Ascending aorta (tissue), 2 donors: ENCODE data around the gene GPD2. TPM values are rescaled to one million over a fixed set of nuclear protein-coding genes. Genes with fewer than 3 reads are reported as not detected.

Experiments used
- DNase-seq, 2 donors: peaks; one replicate each; pipeline ENCODE4 v3.0.0-alpha.2; 2019; ENCODE audit warnings: low spot score in 2 of 2
- H3K27ac ChIP-seq, 2 donors: fragments of 200-600 bp; sonication (generic); one replicate each; pipeline ENCODE4 v1.5.1; 2016 to 2017; ENCODE audit warnings: mild to moderate bottlenecking in 1 of 2
- H3K27me3 ChIP-seq: fragments of 200-600 bp; sonication (generic); one replicate; pipeline ENCODE4 v1.5.1; 2017
- H3K36me3 ChIP-seq, 2 donors: fragments of 200-600 bp; sonication (generic); one replicate each; pipeline ENCODE4 v1.5.1; 2016
- H3K4me1 ChIP-seq, 2 donors: fragments of 200-600 bp; sonication (generic); one replicate each; pipeline ENCODE4 v1.5.1; 2016 to 2017; ENCODE audit warnings: mild to moderate bottlenecking in 1 of 2
- H3K4me3 ChIP-seq, 2 donors: fragments of 200-600 bp; sonication (generic); one replicate each; pipeline ENCODE4 v1.5.1; 2016 to 2017; ENCODE audit warnings: mild to moderate bottlenecking in 1 of 2
- H3K9me3 ChIP-seq, 2 donors: fragments of 200-600 bp; sonication (generic); one replicate each; pipeline ENCODE4 v1.5.1; 2016
- intact Hi-C: fragments of 100-400 bp; cut with DNase I; formaldehyde crosslinking; loops from one replicate; pipeline ENCODE4 v1.15.1; 2023
- total RNA-seq: library from RNA; depleted of rRNA; stranded (reverse); fragments of >200 nt; gene quantifications from one replicate; pipeline ENCODE4 v1.1.0, GENCODE V29; 2016
- TF ChIP-seq, protein P1 (sequence below), 3 experiments: fragments of 200-600 bp in 2 of 3; fragments of 450-650 bp in 1 of 3; sonication (generic) in 2 of 3; IDR thresholded peaks; one replicate each; pipeline ENCODE4 v1.5.1; 2016 to 2019; ENCODE audit warnings: antibody characterized with exemption in 3 of 3, mild to moderate bottlenecking in 1 of 3, moderate library complexity in 1 of 3

The GPD2 gene
- total RNA-seq, 1 donor from 2014 or later: 20.0 TPM

GRCh38 chr2:156625360-156626170 lies 189.4 kb downstream of the GPD2 start:
- no peak overlapping the region for H3K4me3 ChIP-seq
- no peaks in the 10 kb centered on the region for H3K9me3 ChIP-seq
- intact Hi-C loops: no loop called here
- no peaks in the 10 kb centered on the region for H3K4me1 ChIP-seq
- H3K27ac ChIP-seq: no peak overlapping the region
- TF ChIP-seq, protein P1, sequence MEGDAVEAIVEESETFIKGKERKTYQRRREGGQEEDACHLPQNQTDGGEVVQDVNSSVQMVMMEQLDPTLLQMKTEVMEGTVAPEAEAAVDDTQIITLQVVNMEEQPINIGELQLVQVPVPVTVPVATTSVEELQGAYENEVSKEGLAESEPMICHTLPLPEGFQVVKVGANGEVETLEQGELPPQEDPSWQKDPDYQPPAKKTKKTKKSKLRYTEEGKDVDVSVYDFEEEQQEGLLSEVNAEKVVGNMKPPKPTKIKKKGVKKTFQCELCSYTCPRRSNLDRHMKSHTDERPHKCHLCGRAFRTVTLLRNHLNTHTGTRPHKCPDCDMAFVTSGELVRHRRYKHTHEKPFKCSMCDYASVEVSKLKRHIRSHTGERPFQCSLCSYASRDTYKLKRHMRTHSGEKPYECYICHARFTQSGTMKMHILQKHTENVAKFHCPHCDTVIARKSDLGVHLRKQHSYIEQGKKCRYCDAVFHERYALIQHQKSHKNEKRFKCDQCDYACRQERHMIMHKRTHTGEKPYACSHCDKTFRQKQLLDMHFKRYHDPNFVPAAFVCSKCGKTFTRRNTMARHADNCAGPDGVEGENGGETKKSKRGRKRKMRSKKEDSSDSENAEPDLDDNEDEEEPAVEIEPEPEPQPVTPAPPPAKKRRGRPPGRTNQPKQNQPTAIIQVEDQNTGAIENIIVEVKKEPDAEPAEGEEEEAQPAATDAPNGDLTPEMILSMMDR (IDR thresholded peaks at IDR 0.05): no peak
- no peaks in the 10 kb centered on the region for H3K36me3 ChIP-seq
- no peaks in the 10 kb centered on the region for H3K27me3 ChIP-seq
- DNase-seq: no peak

- Histone ChIP-seq H3K36me3 (no peaks in the 10 kb centered on the region), H3K9me3 (no peaks in the 10 kb centered on the region), H3K27ac (no peak overlapping the region), H3K27me3 (no peaks in the 10 kb centered on the region), H3K4me1 (no peaks in the 10 kb centered on the region), H3K4me3 (no peak overlapping the region)
- no peak for DNase-seq
- intact Hi-C loops: no loop called here
- TF ChIP-seq, protein P1 (IDR thresholded peaks at IDR 0.05): no peak
These were observed 190.8 kb downstream of the GPD2 start for GRCh38 chr2:156626931-156627330.

- Histone ChIP-seq H3K36me3 (no peaks in the 10 kb centered on the region), H3K27ac (no peak overlapping the region), H3K9me3 (no peaks in the 10 kb centered on the region), H3K4me3 (no peak overlapping the region), H3K4me1 (no peaks in the 10 kb centered on the region), H3K27me3 (no peaks in the 10 kb centered on the region)
- no peak for DNase-seq
- intact Hi-C loops: no loop called here
- TF ChIP-seq, protein P1 (IDR thresholded peaks at IDR 0.05): no peak
These were observed 194.6 kb downstream of the GPD2 start for GRCh38 chr2:156630579-156631337.

DNA sequence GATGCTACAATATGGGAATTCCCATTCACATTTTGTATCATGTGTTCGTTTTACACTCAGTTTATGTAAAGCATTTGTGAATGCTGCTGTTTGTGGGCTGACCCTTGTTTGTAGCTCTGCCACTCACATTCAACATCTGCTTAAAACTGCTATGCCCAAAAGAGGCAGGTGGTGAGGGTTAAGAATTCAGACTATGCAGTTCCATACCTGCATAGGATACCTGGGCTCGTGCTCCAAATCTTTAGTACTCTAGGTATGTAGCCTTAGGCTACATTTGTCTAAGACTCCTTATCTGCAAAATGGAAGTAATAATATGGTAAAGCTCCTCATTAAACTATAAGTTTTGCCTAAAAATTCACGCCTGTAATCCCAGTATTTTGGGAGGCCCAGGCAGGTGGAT lies 199.5 kb downstream of the GPD2 start:
- H3K4me3 ChIP-seq: no peak overlapping the region
- TF ChIP-seq, protein P1 (IDR thresholded peaks at IDR 0.05): no peak
- H3K27ac ChIP-seq: no peak overlapping the region
- no peaks in the 10 kb centered on the region for H3K36me3 ChIP-seq
- intact Hi-C loops: no loop called here
- no peak for DNase-seq
- H3K27me3 ChIP-seq: no peaks in the 10 kb centered on the region
- H3K9me3 ChIP-seq: peaks cover 0 to under 1% of the 10 kb centered on the region in 2 donors
- no peaks in the 10 kb centered on the region for H3K4me1 ChIP-seq

Other genes starting within 250 kb of the GPD2 start
- 8.7 TPM for gene NR4A2, start 103.7 kb upstream of the GPD2 start, total RNA-seq